Measurements from ENCODE around the gene PAF1. TPM values are rescaled to one million over a fixed set of nuclear protein-coding genes. Genes with fewer than 3 reads are reported as not detected.

PAF1 gene
- total RNA-seq, 4 donors from 2014 or later: 22.2 to 47.3 (median 37.7) TPM

DNA sequence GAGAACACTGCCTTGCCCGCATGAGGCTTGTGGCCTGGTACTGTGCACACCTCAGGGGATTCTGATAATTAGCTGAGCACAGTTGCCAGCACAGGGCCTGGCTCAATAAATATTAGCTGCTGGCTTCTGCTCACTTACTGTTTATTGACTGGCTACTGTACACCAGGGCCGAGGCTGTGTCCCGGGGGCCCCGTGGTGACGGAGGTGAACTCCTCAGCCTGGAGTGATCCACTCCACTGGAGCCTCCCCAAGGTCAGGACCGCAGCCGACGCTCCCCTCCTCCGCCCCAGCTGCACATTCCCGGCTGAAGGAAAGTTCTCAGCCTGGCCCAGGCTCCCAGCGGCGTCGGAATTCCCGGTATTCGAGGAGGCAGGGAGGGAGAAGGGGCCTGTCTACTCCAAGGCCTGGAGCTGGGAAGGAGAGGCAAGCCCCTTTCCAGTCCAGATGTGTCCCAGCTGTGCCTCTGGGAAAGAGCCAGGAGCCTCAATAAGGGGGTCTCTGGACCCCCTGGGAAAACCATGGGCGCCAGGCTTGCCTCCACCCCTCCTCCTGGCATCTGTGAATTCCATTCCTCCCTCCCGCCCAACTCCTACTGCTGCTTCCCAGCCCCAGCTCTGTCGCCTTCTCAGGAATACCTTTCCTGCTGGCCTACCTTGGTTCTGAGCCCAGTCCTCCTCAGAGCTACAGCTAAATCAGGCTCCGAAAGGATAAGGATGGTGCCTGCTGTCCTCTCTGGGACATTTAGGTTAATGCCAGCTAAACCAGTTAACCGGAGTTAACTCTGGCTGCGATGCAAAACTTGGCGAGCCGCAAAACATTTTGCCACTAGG is 37.6 kb upstream of the PAF1 start:
- DNase-seq: peak in 1 of 3 donors; percentile 53
- H3K36me3 ChIP-seq: peaks cover 0 to 18% (median 0%) of the 10 kb centered on the region in 3 donors
- H3K27me3 ChIP-seq: no peaks in the 10 kb centered on the region
- H3K4me1 ChIP-seq: peaks cover 0 to 19% (median 8%) of the 10 kb centered on the region in 4 donors
- H3K27ac ChIP-seq: peak overlapping the region; percentile 28 to 86 (median 58)
- no peaks in the 10 kb centered on the region for H3K9me3 ChIP-seq
- TF ChIP-seq, protein P1, sequence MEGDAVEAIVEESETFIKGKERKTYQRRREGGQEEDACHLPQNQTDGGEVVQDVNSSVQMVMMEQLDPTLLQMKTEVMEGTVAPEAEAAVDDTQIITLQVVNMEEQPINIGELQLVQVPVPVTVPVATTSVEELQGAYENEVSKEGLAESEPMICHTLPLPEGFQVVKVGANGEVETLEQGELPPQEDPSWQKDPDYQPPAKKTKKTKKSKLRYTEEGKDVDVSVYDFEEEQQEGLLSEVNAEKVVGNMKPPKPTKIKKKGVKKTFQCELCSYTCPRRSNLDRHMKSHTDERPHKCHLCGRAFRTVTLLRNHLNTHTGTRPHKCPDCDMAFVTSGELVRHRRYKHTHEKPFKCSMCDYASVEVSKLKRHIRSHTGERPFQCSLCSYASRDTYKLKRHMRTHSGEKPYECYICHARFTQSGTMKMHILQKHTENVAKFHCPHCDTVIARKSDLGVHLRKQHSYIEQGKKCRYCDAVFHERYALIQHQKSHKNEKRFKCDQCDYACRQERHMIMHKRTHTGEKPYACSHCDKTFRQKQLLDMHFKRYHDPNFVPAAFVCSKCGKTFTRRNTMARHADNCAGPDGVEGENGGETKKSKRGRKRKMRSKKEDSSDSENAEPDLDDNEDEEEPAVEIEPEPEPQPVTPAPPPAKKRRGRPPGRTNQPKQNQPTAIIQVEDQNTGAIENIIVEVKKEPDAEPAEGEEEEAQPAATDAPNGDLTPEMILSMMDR (IDR thresholded peaks at IDR 0.05): no peak
- TF ChIP-seq POLR2A (IDR thresholded peaks at IDR 0.05): no peak
- H3K4me3 ChIP-seq: no peak overlapping the region

DNA sequence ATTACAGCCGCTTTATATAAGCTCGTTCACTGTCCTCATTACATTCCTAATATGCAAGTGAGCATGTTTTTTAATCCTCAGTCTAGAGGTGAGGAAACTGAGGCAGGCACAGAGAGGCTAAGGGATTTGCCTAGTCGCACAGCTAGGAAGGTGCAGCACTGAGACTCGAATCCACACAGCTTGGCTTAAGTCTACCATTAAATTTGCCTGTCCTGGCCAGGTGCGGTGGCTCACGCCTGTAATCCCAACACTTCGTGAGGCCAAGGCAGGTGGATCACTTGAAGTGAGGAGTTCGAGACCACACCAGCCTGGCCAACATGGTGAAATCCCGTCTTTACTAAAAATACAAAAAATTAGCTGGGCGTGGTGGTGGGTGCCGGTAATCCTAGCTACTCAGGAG is 36.8 kb upstream of the PAF1 start:
- H3K36me3 ChIP-seq: peaks cover 0 to 10% (median 0%) of the 10 kb centered on the region in 3 donors
- peaks cover 0 to 19% (median 8%) of the 10 kb centered on the region in 4 donors for H3K4me1 ChIP-seq
- no peak overlapping the region for H3K4me3 ChIP-seq
- H3K27me3 ChIP-seq: no peaks in the 10 kb centered on the region
- no peak for TF ChIP-seq POLR2A (IDR thresholded peaks at IDR 0.05)
- TF ChIP-seq, protein P1 (IDR thresholded peaks at IDR 0.05): no peak
- no peaks in the 10 kb centered on the region for H3K9me3 ChIP-seq
- peak overlapping the region in 3 of 4 donors; percentile 46 to 86 (median 71) for H3K27ac ChIP-seq
- no peak for DNase-seq

DNA sequence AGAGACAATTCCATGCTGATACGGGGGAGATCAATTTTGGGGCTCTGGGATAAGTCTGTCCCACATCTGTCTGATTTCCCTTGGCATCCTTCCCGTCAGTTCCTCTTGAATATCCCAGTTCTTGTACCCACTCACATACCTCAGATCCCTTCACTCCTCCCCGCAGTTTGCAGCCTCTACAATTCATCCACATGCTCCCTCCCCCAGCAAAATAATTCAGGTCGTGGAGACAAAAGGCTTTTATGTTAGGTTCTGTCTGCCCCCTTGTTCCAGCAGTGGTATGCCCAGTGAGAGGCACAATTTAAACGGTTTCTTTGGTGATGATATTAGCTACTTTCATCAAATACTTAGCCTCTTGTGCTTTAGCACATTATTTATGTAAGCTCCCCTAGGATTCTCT is 35.3 kb upstream of the PAF1 start:
- no peak overlapping the region for H3K27ac ChIP-seq
- DNase-seq: no peak
- H3K9me3 ChIP-seq: no peaks in the 10 kb centered on the region
- H3K36me3 ChIP-seq: no peaks in the 10 kb centered on the region
- TF ChIP-seq, protein P1 (IDR thresholded peaks at IDR 0.05): no peak
- no peak for TF ChIP-seq POLR2A (IDR thresholded peaks at IDR 0.05)
- H3K4me3 ChIP-seq: no peak overlapping the region
- H3K27me3 ChIP-seq: no peaks in the 10 kb centered on the region
- peaks cover 0 to 18% (median 6%) of the 10 kb centered on the region in 4 donors for H3K4me1 ChIP-seq

DNA sequence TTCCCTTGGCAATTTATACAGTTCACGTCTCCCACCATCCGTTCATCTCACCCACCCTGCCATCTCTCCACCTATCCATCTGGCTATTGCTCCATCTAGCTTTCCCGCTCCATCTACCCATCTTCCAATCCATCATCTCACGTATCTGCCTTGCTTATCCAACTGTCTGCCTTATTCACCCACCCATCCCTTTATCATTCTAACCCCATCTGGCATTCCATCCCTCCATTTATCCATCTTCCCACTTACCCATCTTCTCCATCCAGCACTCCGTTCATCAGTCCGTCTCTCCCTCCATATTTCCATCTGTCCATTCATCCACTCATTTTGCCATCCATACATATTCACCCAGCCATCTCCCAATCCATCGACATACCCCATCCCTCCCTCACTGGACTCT is 34.8 kb upstream of the PAF1 start:
- TF ChIP-seq POLR2A (IDR thresholded peaks at IDR 0.05): no peak
- TF ChIP-seq, protein P1 (IDR thresholded peaks at IDR 0.05): no peak
- H3K27ac ChIP-seq: no peak overlapping the region
- H3K9me3 ChIP-seq: no peaks in the 10 kb centered on the region
- H3K36me3 ChIP-seq: no peaks in the 10 kb centered on the region
- DNase-seq: no peak
- H3K4me1 ChIP-seq: peaks cover 0 to 14% (median 2%) of the 10 kb centered on the region in 4 donors
- H3K27me3 ChIP-seq: no peaks in the 10 kb centered on the region
- no peak overlapping the region for H3K4me3 ChIP-seq

DNA sequence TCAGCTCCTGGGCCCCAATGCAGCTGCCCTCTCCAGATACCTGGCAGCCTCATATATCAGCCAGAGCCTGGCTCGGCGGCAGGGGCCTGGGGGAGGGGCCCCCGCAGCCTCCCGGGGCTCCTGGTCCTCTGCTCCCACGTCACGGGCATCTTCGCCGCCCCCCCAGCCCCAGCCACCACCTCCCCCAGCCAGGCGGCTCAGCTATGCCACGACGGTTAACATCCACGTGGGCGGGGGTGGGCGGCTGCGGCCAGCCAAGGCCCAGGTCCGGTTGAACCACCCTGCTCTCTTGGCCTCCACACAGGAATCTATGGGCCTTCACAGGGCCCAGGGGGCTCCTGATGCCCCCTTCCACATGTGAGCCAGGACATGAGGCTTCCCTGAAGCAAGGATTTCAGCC is 34.0 kb upstream of the PAF1 start:
- no peak for DNase-seq
- peaks cover 0 to 8% (median 0%) of the 10 kb centered on the region in 4 donors for H3K4me1 ChIP-seq
- H3K36me3 ChIP-seq: no peaks in the 10 kb centered on the region
- no peaks in the 10 kb centered on the region for H3K9me3 ChIP-seq
- H3K27me3 ChIP-seq: no peaks in the 10 kb centered on the region
- TF ChIP-seq POLR2A (IDR thresholded peaks at IDR 0.05): no peak
- TF ChIP-seq, protein P1 (IDR thresholded peaks at IDR 0.05): no peak
- no peak overlapping the region for H3K4me3 ChIP-seq
- H3K27ac ChIP-seq: no peak overlapping the region

Data from Peyer's patch (tissue), 4 donors.